GM19351 (cell line): ENCODE results near the gene TTC29.

Experiments
- ATAC-seq: cut with Tn5 transposase; IDR thresholded peaks from one replicate; pipeline ENCODE4 v1.9.1; 2021; ENCODE audit warnings: mild to moderate bottlenecking, moderate library complexity; ENCODE audit not compliant: unreplicated experiment

The TTC29 gene

GRCh38 chr4:146945556-146946374 is at the start of gene TTC29:
Gene TTC29 (minus strand): TSS chr4:146945864. CDS start chr4:146939895, 5,969 bp downstream.
- peak; percentile 100 for ATAC-seq

- ATAC-seq, result no peak
Observed at GRCh38 chr4:146981651-146982050, 36.0 kb upstream of the TTC29 start.

GRCh38 chr4:146978641-146979040 is 33.0 kb upstream of the TTC29 start:
- no peak for ATAC-seq

- no peak for ATAC-seq
Observed at GRCh38 chr4:146976145-146976544, 30.5 kb upstream of the TTC29 start.

- no peak for ATAC-seq
Observed at GRCh38 chr4:146975527-146975926, 29.9 kb upstream of the TTC29 start.

GRCh38 chr4:146975036-146975435 is 29.4 kb upstream of the TTC29 start:
- no peak for ATAC-seq

GRCh38 chr4:146972036-146972435 is 26.4 kb upstream of the TTC29 start:
- ATAC-seq, result no peak

GRCh38 chr4:146969126-146969525 is 23.5 kb upstream of the TTC29 start:
- ATAC-seq, result no peak

GRCh38 chr4:146960634-146961033 is 15.0 kb upstream of the TTC29 start:
- ATAC-seq, result peak; percentile 48

GRCh38 chr4:146959692-146960091 is 14.0 kb upstream of the TTC29 start:
- ATAC-seq, result no peak

- ATAC-seq, result no peak
Observed at GRCh38 chr4:146957237-146957636, 11.6 kb upstream of the TTC29 start.

GRCh38 chr4:146952896-146953295 is 7.2 kb upstream of the TTC29 start:
- ATAC-seq, result no peak

GRCh38 chr4:146949559-146949958 is 3.9 kb upstream of the TTC29 start:
- no peak for ATAC-seq

- ATAC-seq, result no peak
Observed at GRCh38 chr4:146943691-146944375, 1.8 kb downstream of the TTC29 start.

- no peak for ATAC-seq
Observed at GRCh38 chr4:146932116-146932515, 13.5 kb downstream of the TTC29 start.

- ATAC-seq, result no peak
Observed at GRCh38 chr4:146930673-146931072, 15.0 kb downstream of the TTC29 start.

- no peak for ATAC-seq
Observed at GRCh38 chr4:146927695-146928094, 18.0 kb downstream of the TTC29 start.

- ATAC-seq, result no peak
Observed at GRCh38 chr4:146916479-146917076, 29.1 kb downstream of the TTC29 start.

- no peak for ATAC-seq
Observed at GRCh38 chr4:146915132-146915531, 30.5 kb downstream of the TTC29 start.

GRCh38 chr4:146900295-146900694 is 45.4 kb downstream of the TTC29 start:
- no peak for ATAC-seq

- ATAC-seq, result no peak
Observed at GRCh38 chr4:146890301-146890700, 55.4 kb downstream of the TTC29 start.

GRCh38 chr4:146883070-146883469 is 62.6 kb downstream of the TTC29 start:
- no peak for ATAC-seq
